Measurements from ENCODE around the gene LIN7A.

DNA sequence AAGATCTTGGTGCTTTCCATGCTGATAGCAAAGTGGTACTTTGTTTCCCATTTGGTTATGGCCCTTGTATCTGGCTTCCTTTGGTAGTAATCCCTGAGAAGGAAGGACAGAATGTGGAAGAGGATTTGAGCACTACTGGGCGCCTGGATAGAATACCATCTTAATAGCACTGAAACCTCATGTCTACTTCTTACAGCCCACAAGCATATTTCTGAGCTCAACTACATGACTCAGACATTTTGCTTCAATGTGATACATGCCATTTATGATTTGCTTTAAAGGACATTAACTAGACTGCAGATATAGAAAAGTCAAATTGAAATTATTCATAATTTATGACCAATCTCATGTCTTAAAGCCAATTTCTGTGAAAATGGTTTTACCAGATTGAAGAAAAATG lies 80.4 kb downstream of the LIN7A start:
- TF ChIP-seq POLR2A (IDR thresholded peaks at IDR 0.05), result no peak
- TF ChIP-seq, protein P1, sequence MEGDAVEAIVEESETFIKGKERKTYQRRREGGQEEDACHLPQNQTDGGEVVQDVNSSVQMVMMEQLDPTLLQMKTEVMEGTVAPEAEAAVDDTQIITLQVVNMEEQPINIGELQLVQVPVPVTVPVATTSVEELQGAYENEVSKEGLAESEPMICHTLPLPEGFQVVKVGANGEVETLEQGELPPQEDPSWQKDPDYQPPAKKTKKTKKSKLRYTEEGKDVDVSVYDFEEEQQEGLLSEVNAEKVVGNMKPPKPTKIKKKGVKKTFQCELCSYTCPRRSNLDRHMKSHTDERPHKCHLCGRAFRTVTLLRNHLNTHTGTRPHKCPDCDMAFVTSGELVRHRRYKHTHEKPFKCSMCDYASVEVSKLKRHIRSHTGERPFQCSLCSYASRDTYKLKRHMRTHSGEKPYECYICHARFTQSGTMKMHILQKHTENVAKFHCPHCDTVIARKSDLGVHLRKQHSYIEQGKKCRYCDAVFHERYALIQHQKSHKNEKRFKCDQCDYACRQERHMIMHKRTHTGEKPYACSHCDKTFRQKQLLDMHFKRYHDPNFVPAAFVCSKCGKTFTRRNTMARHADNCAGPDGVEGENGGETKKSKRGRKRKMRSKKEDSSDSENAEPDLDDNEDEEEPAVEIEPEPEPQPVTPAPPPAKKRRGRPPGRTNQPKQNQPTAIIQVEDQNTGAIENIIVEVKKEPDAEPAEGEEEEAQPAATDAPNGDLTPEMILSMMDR (IDR thresholded peaks at IDR 0.05), result no peak
